B cell (primary cell): Measurements from ENCODE around the gene DLG3. TPM values are rescaled to one million over a fixed set of nuclear protein-coding genes. Genes with fewer than 3 reads are reported as not detected.

ENCODE experiments used
- ATAC-seq: fragments of 200-7000 bp; cut with Tn5 transposase; one replicate; pipeline ENCODE4 v1.10.0; 2021; ENCODE audit warnings: low read depth, mild to moderate bottlenecking, moderate number of reproducible peaks, moderate library complexity
- CTCF ChIA-PET: fragments of 350-600 bp; sonication (Branson Sonifier 250); formaldehyde crosslinking; loops from one replicate; lab custom pipeline; 2021; ENCODE audit warnings: antibody characterized with exemption, inconsistent platforms; lab: Charles Lee
- POLR2A ChIA-PET: fragments of 350-600 bp; sonication (Branson Sonifier 250); formaldehyde crosslinking; loops from one replicate; lab custom pipeline; 2021; ENCODE audit warnings: antibody characterized with exemption; lab: Charles Lee
- DNase-seq: peaks from one replicate; pipeline ENCODE4 v3.0.0; 2013
- H2AFZ ChIP-seq: 2 replicates; pipeline ENCODE4 v1.6.1; 2012; ENCODE audit warnings: mild to moderate bottlenecking, low read depth, low read length; ENCODE audit not compliant: insufficient read depth, poor library complexity, severe bottlenecking
- H3K27ac ChIP-seq, 2 donors: 1 replicate in 1 of 2; 2 replicates in 1 of 2; pipeline ENCODE4 v1.5.1; 2012 to 2013; ENCODE audit warnings: low read length in 2 of 2, mild to moderate bottlenecking in 2 of 2, moderate library complexity in 1 of 2
- H3K27me3 ChIP-seq, 4 experiments: fragments of 200-600 bp in 1 of 4; sonication (generic) in 1 of 4; replicated peaks in 1 of 4; 1 replicate in 2 of 4; 2 replicates in 2 of 4; pipeline versions ENCODE4 v1.6.1 to v1.7.0; 2013 to 2016; ENCODE audit warnings: low read length in 3 of 4, mild to moderate bottlenecking in 2 of 4, mixed read lengths in 1 of 4, moderate library complexity in 1 of 4; ENCODE audit not compliant: insufficient read depth in 4 of 4, control insufficient read depth in 3 of 4; ENCODE audit errors: control extremely low read depth in 1 of 4
- H3K36me3 ChIP-seq, 2 experiments: replicated peaks in 1 of 2; 1 replicate in 1 of 2; 2 replicates in 1 of 2; pipeline versions ENCODE4 v1.6.1 to v1.7.1; 2013; ENCODE audit warnings: low read length in 1 of 2; ENCODE audit not compliant: insufficient read depth in 2 of 2, control insufficient read depth in 1 of 2; ENCODE audit errors: control extremely low read depth in 1 of 2, extremely low read depth in 1 of 2
- H3K4me1 ChIP-seq, 2 donors: fragments of 200-600 bp in 1 of 2; sonication (generic) in 1 of 2; 1 replicate in 1 of 2; 2 replicates in 1 of 2; pipeline versions ENCODE4 v1.5.1 to v1.6.1; 2013 to 2017; ENCODE audit warnings: low read length in 2 of 2; ENCODE audit not compliant: control insufficient read depth in 2 of 2, insufficient read depth in 2 of 2
- H3K4me2 ChIP-seq: replicated peaks from 2 replicates; pipeline ENCODE3; 2012; ENCODE audit warnings: mild to moderate bottlenecking, low read depth, low read length; ENCODE audit not compliant: poor library complexity, severe bottlenecking
- H3K4me3 ChIP-seq, 5 experiments: fragments of 200-600 bp in 1 of 5; sonication (generic) in 1 of 5; 1 replicate in 3 of 5; 2 replicates in 2 of 5; pipeline versions ENCODE4 v1.5.1 to v1.7.0; 2011 to 2016; ENCODE audit warnings: low read length in 4 of 5, mild to moderate bottlenecking in 4 of 5, low read depth in 2 of 5, control low read depth in 1 of 5, moderate library complexity in 1 of 5; ENCODE audit not compliant: insufficient read depth in 1 of 5; ENCODE audit errors: control extremely low read depth in 1 of 5, extremely low read depth in 1 of 5
- H3K79me2 ChIP-seq: fragments of 200-600 bp; sonication (generic); one replicate; pipeline ENCODE4 v1.6.0; 2016; ENCODE audit warnings: low read length; ENCODE audit not compliant: control insufficient read depth, insufficient read depth
- H3K9ac ChIP-seq: fragments of 200-600 bp; sonication (generic); 2 replicates; pipeline ENCODE4 v1.6.1; 2017; ENCODE audit warnings: mild to moderate bottlenecking, low read length, moderate library complexity
- H3K9me3 ChIP-seq, 3 donors: one replicate each; pipeline versions ENCODE4 v1.6.1 to v1.7.1; 2013; ENCODE audit warnings: low read length in 2 of 3; ENCODE audit not compliant: control insufficient read depth in 2 of 3, insufficient read depth in 1 of 3; ENCODE audit errors: control extremely low read depth in 1 of 3
- H4K20me1 ChIP-seq: 2 replicates; pipeline ENCODE4 v1.6.0; 2012; ENCODE audit warnings: mild to moderate bottlenecking, low read length; ENCODE audit not compliant: insufficient read depth, control insufficient read depth, poor library complexity, severe bottlenecking
- H3K27ac Mint-ChIP-seq: one replicate; pipeline ENCODE4 v1.8.0; 2021; ENCODE audit warnings: mixed read lengths
- H3K27me3 Mint-ChIP-seq: one replicate; pipeline ENCODE4 v1.8.0; 2021; ENCODE audit warnings: mixed read lengths
- H3K4me1 Mint-ChIP-seq: one replicate; pipeline ENCODE4 v1.8.0; 2021; ENCODE audit warnings: mixed read lengths
- H3K4me3 Mint-ChIP-seq: one replicate; pipeline ENCODE4 v1.8.0; 2021; ENCODE audit warnings: mixed read lengths
- H3K9me3 Mint-ChIP-seq: one replicate; pipeline ENCODE4 v1.8.0; 2022; ENCODE audit warnings: mixed read lengths; ENCODE audit not compliant: insufficient read depth
- EZH2 ChIP-seq: IDR thresholded peaks from 2 replicates; pipeline ENCODE4 v1.6.1; 2012; ENCODE audit warnings: borderline replicate concordance, low read depth, mild to moderate bottlenecking, moderate library complexity, low read length; ENCODE audit not compliant: insufficient read depth, poor library complexity, severe bottlenecking
- WGBS: methylation state at CpG from one replicate; pipeline ENCODE4 v1.1.5; 2013; ENCODE audit warnings: missing lambda C conversion rate; ENCODE audit not compliant: insufficient coverage; 5-methylcytosine and 5-hydroxymethylcytosine counted together
- intact Hi-C: fragments of 100-400 bp; cut with micrococcal nuclease; formaldehyde crosslinking; loops from one replicate; pipeline ENCODE4 v1.10.0; 2022
- polyA plus RNA-seq: library from polyadenylated mRNA; depleted of rRNA; stranded (reverse); fragments of >200 nt; gene quantifications from 2 replicates; pipeline ENCODE4 v1.2.3, GENCODE V29; 2012
- total RNA-seq, 2 donors: library from RNA; stranded (reverse); fragments of 120-200 nt in 1 of 2; gene quantifications; 1 replicate in 1 of 2; 2 replicates in 1 of 2; pipeline versions ENCODE4 v1.2.3 to v1.2.4, GENCODE V29; 2013 to 2022
- TF ChIP-seq, protein P1 (sequence below): fragments of 200-600 bp; IDR thresholded peaks from one replicate; pipeline ENCODE4 v1.8.0; 2022; ENCODE audit warnings: antibody characterized with exemption, mild to moderate bottlenecking

DLG3 gene
- total and polyA plus RNA-seq, 2 donors (not counting 1 experiment from before 2014, with no cell fraction given): 1.5 to 6.9 TPM

- Histone ChIP-seq H3K27ac (no peak overlapping the region), H3K9me3 (no peaks in the 10 kb centered on the region), H3K79me2 (no peaks in the 10 kb centered on the region), H2AFZ (no peak overlapping the region), H3K36me3 (peaks cover 0 to 3% of the 10 kb centered on the region in 2 experiments), H3K9ac (no peak overlapping the region), H3K4me1 (no peaks in the 10 kb centered on the region), H3K4me3 (no peak overlapping the region), H4K20me1 (no peaks in the 10 kb centered on the region), H3K4me2 (no peak overlapping the region), H3K27me3 (no peaks in the 10 kb centered on the region)
- no peaks in the 10 kb centered on the region for H3K4me1 Mint-ChIP-seq
- ATAC-seq (no peak), DNase-seq (no peak)
- H3K9me3 Mint-ChIP-seq: no peaks in the 10 kb centered on the region
- ChIA-PET CTCF (no interaction called here), POLR2A (no interaction called here)
- H3K4me3 Mint-ChIP-seq: no peak overlapping the region
- no peak for TF ChIP-seq EZH2
- TF ChIP-seq, protein P1, sequence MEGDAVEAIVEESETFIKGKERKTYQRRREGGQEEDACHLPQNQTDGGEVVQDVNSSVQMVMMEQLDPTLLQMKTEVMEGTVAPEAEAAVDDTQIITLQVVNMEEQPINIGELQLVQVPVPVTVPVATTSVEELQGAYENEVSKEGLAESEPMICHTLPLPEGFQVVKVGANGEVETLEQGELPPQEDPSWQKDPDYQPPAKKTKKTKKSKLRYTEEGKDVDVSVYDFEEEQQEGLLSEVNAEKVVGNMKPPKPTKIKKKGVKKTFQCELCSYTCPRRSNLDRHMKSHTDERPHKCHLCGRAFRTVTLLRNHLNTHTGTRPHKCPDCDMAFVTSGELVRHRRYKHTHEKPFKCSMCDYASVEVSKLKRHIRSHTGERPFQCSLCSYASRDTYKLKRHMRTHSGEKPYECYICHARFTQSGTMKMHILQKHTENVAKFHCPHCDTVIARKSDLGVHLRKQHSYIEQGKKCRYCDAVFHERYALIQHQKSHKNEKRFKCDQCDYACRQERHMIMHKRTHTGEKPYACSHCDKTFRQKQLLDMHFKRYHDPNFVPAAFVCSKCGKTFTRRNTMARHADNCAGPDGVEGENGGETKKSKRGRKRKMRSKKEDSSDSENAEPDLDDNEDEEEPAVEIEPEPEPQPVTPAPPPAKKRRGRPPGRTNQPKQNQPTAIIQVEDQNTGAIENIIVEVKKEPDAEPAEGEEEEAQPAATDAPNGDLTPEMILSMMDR: no peak
- intact Hi-C loops: no loop called here
- WGBS: 100% methylated on average over 2 of the region's 5 CpGs
- H3K27me3 Mint-ChIP-seq: no peaks in the 10 kb centered on the region
- no peak overlapping the region for H3K27ac Mint-ChIP-seq
Measured at GRCh38 chrX:70496491-70496890, 51.9 kb downstream of the DLG3 start.

GRCh38 chrX:70497026-70497425 is 52.4 kb downstream of the DLG3 start:
- Mint-ChIP-seq H3K9me3 (no peaks in the 10 kb centered on the region), H3K27me3 (no peaks in the 10 kb centered on the region), H3K27ac (no peak overlapping the region), H3K4me3 (no peak overlapping the region), H3K4me1 (no peaks in the 10 kb centered on the region)
- ChIA-PET POLR2A (no interaction called here), CTCF (no interaction called here)
- ATAC-seq: no peak
- H3K9me3 ChIP-seq: no peaks in the 10 kb centered on the region
- no peaks in the 10 kb centered on the region for H3K79me2 ChIP-seq
- TF ChIP-seq EZH2: no peak
- TF ChIP-seq, protein P1: no peak
- H3K36me3 ChIP-seq: peaks cover 0 to 3% of the 10 kb centered on the region in 2 experiments
- no peak overlapping the region for H3K27ac ChIP-seq
- no peak overlapping the region for H3K9ac ChIP-seq
- no peak overlapping the region for H3K4me3 ChIP-seq
- no peak overlapping the region for H2AFZ ChIP-seq
- no peaks in the 10 kb centered on the region for H3K4me1 ChIP-seq
- 100% methylated on average over 2 of the region's 3 CpGs for whole genome bisulfite sequencing
- H3K27me3 ChIP-seq: no peaks in the 10 kb centered on the region
- intact Hi-C loops: no loop called here
- H3K4me2 ChIP-seq: no peak overlapping the region
- DNase-seq: no peak
- no peaks in the 10 kb centered on the region for H4K20me1 ChIP-seq
